Natural killer cell (primary cell): Measurements from ENCODE around the gene TLCD5. TPM values are rescaled to one million over a fixed set of nuclear protein-coding genes. Genes with fewer than 3 reads are reported as not detected.

Experiments used
- ATAC-seq, 3 donors: fragments of 150-1000 bp in 2 of 3; fragments of 200-7000 bp in 1 of 3; cut with Tn5 transposase; 1 replicate in 1 of 3; 2 replicates in 2 of 3; pipeline ENCODE4 v1.10.0; 2021; ENCODE audit warnings: mild to moderate bottlenecking in 2 of 3, moderate library complexity in 2 of 3
- DNase-seq, 2 donors: peaks; one replicate each; pipeline versions ENCODE4 v3.0.0 to v3.0.0-alpha.2; 2013 to 2021; ENCODE audit warnings: mixed read lengths in 1 of 2
- H3K27ac ChIP-seq: one replicate; pipeline ENCODE4 v1.5.1; 2013; ENCODE audit warnings: mild to moderate bottlenecking, low read length
- H3K27me3 ChIP-seq: one replicate; pipeline ENCODE4 v1.6.1; 2013; ENCODE audit warnings: low read length; ENCODE audit not compliant: control insufficient read depth, insufficient read depth
- H3K36me3 ChIP-seq: one replicate; pipeline ENCODE4 v1.6.1; 2013; ENCODE audit warnings: low read length; ENCODE audit not compliant: control insufficient read depth, insufficient read depth
- H3K4me1 ChIP-seq: one replicate; pipeline ENCODE4 v1.6.1; 2013; ENCODE audit warnings: low read length; ENCODE audit not compliant: control insufficient read depth, insufficient read depth
- H3K4me3 ChIP-seq: one replicate; pipeline ENCODE4 v1.5.1; 2013; ENCODE audit warnings: low read length
- H3K9me3 ChIP-seq: one replicate; pipeline ENCODE4 v1.6.1; 2013; ENCODE audit warnings: low read length; ENCODE audit not compliant: control insufficient read depth, insufficient read depth
- H3K27ac Mint-ChIP-seq, 2 donors: one replicate each; pipeline ENCODE4 v1.8.0; 2022; ENCODE audit warnings: mild to moderate bottlenecking in 2 of 2, mixed read lengths in 2 of 2, moderate library complexity in 1 of 2
- H3K27me3 Mint-ChIP-seq, 2 donors: one replicate each; pipeline ENCODE4 v1.8.0; 2022; ENCODE audit warnings: low read depth in 2 of 2, mixed read lengths in 2 of 2
- H3K36me3 Mint-ChIP-seq: one replicate; pipeline ENCODE4 v1.8.0; 2022; ENCODE audit warnings: mixed read lengths
- H3K4me1 Mint-ChIP-seq, 2 donors: one replicate each; pipeline ENCODE4 v1.8.0; 2022; ENCODE audit warnings: mixed read lengths in 2 of 2
- H3K4me3 Mint-ChIP-seq: one replicate; pipeline ENCODE4 v1.8.0; 2022; ENCODE audit warnings: mild to moderate bottlenecking, moderate library complexity, mixed read lengths
- H3K9me3 Mint-ChIP-seq, 2 donors: one replicate each; pipeline ENCODE4 v1.8.0; 2022; ENCODE audit warnings: mixed read lengths in 2 of 2
- WGBS: methylation state at CpG from one replicate; pipeline ENCODE4 v1.1.7; 2013; ENCODE audit warnings: missing lambda C conversion rate; ENCODE audit not compliant: insufficient coverage; 5-methylcytosine and 5-hydroxymethylcytosine counted together
- intact Hi-C: fragments of 100-400 bp; cut with micrococcal nuclease; formaldehyde crosslinking; loops from one replicate; pipeline ENCODE4 v1.14.2; 2022
- total RNA-seq, 4 donors: library from RNA; stranded (reverse); fragments of 120-200 nt in 1 of 4; gene quantifications; one replicate each; pipeline versions ENCODE4 v1.2.3 to v1.2.4, GENCODE V29; 2013 to 2022
- TF ChIP-seq, protein P1 (sequence below): fragments of 200-600 bp; IDR thresholded peaks from one replicate; pipeline ENCODE4 v1.8.0; 2022; ENCODE audit warnings: antibody characterized with exemption

Gene TLCD5
- total RNA-seq, 3 donors from 2014 or later (not counting 1 experiment from before 2014, with no cell fraction given) = not detected

DNA sequence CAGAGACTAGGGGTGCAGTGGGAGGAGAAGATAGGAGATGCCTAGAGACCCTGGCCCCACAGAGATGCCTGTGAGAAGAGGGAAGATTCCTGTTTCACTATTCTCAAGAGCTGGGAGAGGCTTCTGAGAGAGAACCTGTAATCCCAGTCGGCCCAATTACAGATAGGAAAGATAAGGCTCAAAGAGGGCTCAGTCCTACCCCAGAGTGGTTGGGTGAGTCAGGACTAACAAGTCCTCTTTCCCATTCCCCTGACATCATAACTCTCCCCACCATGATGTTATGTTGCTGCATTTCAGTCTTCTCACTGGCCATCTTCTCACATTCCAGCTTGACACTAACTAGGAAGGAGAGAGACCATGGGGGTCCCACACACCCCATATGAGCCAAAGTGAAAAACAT lies 29.0 kb downstream of the TLCD5 start:
- peaks cover 27 to 28% of the 10 kb centered on the region in 2 donors for H3K4me1 Mint-ChIP-seq
- Histone ChIP-seq H3K4me1 (no peaks in the 10 kb centered on the region), H3K27ac (no peak overlapping the region), H3K36me3 (no peaks in the 10 kb centered on the region), H3K27me3 (peaks cover under 1% of the 10 kb centered on the region), H3K4me3 (no peak overlapping the region), H3K9me3 (no peaks in the 10 kb centered on the region)
- TF ChIP-seq, protein P1, sequence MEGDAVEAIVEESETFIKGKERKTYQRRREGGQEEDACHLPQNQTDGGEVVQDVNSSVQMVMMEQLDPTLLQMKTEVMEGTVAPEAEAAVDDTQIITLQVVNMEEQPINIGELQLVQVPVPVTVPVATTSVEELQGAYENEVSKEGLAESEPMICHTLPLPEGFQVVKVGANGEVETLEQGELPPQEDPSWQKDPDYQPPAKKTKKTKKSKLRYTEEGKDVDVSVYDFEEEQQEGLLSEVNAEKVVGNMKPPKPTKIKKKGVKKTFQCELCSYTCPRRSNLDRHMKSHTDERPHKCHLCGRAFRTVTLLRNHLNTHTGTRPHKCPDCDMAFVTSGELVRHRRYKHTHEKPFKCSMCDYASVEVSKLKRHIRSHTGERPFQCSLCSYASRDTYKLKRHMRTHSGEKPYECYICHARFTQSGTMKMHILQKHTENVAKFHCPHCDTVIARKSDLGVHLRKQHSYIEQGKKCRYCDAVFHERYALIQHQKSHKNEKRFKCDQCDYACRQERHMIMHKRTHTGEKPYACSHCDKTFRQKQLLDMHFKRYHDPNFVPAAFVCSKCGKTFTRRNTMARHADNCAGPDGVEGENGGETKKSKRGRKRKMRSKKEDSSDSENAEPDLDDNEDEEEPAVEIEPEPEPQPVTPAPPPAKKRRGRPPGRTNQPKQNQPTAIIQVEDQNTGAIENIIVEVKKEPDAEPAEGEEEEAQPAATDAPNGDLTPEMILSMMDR = no peak
- intact Hi-C loops = no loop called here
- no peaks in the 10 kb centered on the region for H3K36me3 Mint-ChIP-seq
- ATAC-seq (no peak), DNase-seq (no peak)
- WGBS = 91% methylated on average over 1 of the region's 1 CpG
- H3K9me3 Mint-ChIP-seq = no peaks in the 10 kb centered on the region
- peaks cover 22 to 44% of the 10 kb centered on the region in 2 donors for H3K27me3 Mint-ChIP-seq
- H3K27ac Mint-ChIP-seq = no peak overlapping the region
- H3K4me3 Mint-ChIP-seq = no peak overlapping the region

DNA sequence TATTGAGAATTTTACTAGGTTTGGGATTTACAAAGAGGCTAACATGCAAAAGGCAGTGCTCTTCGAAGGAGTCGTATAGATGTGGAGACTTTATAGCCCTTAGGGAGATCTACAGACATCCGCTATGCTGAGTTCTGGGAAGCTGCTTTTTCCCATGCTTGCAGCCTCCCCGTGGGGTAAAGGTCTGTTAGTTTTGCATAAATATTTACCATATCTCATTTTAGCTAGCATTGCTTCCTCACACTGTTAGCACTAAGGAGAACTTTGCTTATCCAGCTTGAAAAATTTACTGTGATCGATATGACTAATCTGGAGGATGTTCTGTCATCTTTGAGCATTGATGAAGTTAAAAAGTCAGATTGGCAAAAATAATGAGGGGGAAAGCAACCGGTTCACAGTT lies 29.7 kb downstream of the TLCD5 start:
- intact Hi-C loops = no loop called here
- Mint-ChIP-seq H3K4me3 (no peak overlapping the region), H3K9me3 (no peaks in the 10 kb centered on the region), H3K4me1 (peaks cover 32 to 33% of the 10 kb centered on the region in 2 donors), H3K27me3 (peaks cover 21 to 37% of the 10 kb centered on the region in 2 donors), H3K27ac (no peak overlapping the region), H3K36me3 (no peaks in the 10 kb centered on the region)
- ATAC-seq (no peak), DNase-seq (no peak)
- TF ChIP-seq, protein P1 = no peak
- no peaks in the 10 kb centered on the region for H3K36me3 ChIP-seq
- 82% methylated on average over 6 of the region's 6 CpGs for WGBS
- H3K27me3 ChIP-seq = no peaks in the 10 kb centered on the region
- H3K4me3 ChIP-seq = no peak overlapping the region
- no peak overlapping the region for H3K27ac ChIP-seq
- H3K9me3 ChIP-seq = no peaks in the 10 kb centered on the region
- no peaks in the 10 kb centered on the region for H3K4me1 ChIP-seq

DNA sequence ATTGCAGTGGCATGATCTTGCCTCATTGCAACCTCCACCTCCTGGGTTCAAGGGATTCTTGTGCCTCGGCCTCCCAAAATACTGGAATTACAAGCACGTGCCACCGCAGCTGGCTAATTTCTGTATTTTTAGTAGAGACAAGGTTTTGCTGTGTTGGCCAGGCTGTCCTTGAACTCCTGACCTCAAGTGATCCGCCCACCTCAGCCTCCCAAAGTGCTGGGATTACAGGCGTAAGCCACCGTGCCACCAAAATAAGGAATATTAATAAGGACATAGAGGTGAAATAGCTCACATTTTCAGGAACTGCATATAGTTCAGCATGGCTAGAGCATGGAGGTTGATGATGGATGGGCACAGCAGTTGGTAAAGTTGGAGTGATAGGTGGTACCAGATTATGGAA lies 32.5 kb downstream of the TLCD5 start:
- intact Hi-C loops = no loop called here
- H3K9me3 Mint-ChIP-seq = no peaks in the 10 kb centered on the region
- no peak for DNase-seq
- H3K27ac Mint-ChIP-seq = no peak overlapping the region
- TF ChIP-seq, protein P1 = no peak
- H3K4me3 Mint-ChIP-seq = no peak overlapping the region
- peaks cover 2% of the 10 kb centered on the region for H3K27me3 ChIP-seq
- no peaks in the 10 kb centered on the region for H3K36me3 Mint-ChIP-seq
- ATAC-seq = no peak
- WGBS = 96% methylated on average over 6 of the region's 6 CpGs
- peaks cover 30 to 31% of the 10 kb centered on the region in 2 donors for H3K4me1 Mint-ChIP-seq
- H3K27me3 Mint-ChIP-seq = peaks cover 15 to 16% of the 10 kb centered on the region in 2 donors
- no peak overlapping the region for H3K27ac ChIP-seq
- no peaks in the 10 kb centered on the region for H3K36me3 ChIP-seq
- no peak overlapping the region for H3K4me3 ChIP-seq
- H3K9me3 ChIP-seq = no peaks in the 10 kb centered on the region
- H3K4me1 ChIP-seq = no peaks in the 10 kb centered on the region

DNA sequence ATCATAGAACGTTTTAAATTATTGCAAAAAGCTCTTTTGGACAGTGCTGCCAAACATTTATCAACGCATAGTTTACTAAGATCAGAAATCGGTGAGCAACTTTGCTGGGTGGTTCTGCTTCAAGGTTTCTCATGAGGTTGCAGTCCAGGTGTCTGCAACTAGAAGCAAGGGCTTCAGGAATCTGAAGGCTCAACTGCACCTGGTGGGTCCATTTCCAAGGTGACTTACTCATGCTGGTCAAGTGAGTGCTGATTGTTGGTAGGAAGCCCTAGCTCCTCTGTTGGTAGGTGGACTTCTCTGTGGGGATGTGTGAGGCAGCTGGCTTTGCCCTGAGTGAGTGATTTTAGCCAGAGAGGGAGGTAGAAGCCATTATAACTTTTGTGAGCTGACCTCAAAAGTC lies 33.6 kb downstream of the TLCD5 start:
- intact Hi-C loops = no loop called here
- no peak overlapping the region for H3K27ac ChIP-seq
- WGBS = 95% methylated on average over 3 of the region's 3 CpGs

More for the DNA sequence above, 33.6 kb downstream of the TLCD5 start:
- Mint-ChIP-seq H3K9me3 (no peaks in the 10 kb centered on the region), H3K27ac (no peak overlapping the region), H3K4me3 (no peak overlapping the region), H3K4me1 (peaks cover 21 to 23% of the 10 kb centered on the region in 2 donors), H3K36me3 (no peaks in the 10 kb centered on the region), H3K27me3 (peaks cover 11 to 13% of the 10 kb centered on the region in 2 donors)
- TF ChIP-seq, protein P1 = no peak
- ATAC-seq (no peak), DNase-seq (no peak)
- H3K36me3 ChIP-seq = no peaks in the 10 kb centered on the region
- no peak overlapping the region for H3K4me3 ChIP-seq
- H3K4me1 ChIP-seq = no peaks in the 10 kb centered on the region
- peaks cover 2% of the 10 kb centered on the region for H3K27me3 ChIP-seq
- H3K9me3 ChIP-seq = no peaks in the 10 kb centered on the region
